H9 (cell line): ENCODE measurements around the gene IL11RA. TPM values are rescaled to one million over a fixed set of nuclear protein-coding genes. Genes with fewer than 3 reads are reported as not detected.
A peak's percentile ranks its signal among the peaks of the same experiment; 100 is the strongest.

Source experiments
- DNase-seq: peaks from one replicate; pipeline ENCODE4 v3.0.0-alpha.2; 2017
- H2AFZ ChIP-seq: one replicate; pipeline ENCODE4 v1.6.1; 2013; ENCODE audit warnings: mild to moderate bottlenecking, low read length, control low read depth, moderate library complexity
- H2AK5ac ChIP-seq: 2 replicates; pipeline ENCODE4 v1.6.1; 2013; ENCODE audit warnings: low read length, control low read depth, mixed read lengths; ENCODE audit not compliant: insufficient read length
- H2BK120ac ChIP-seq: one replicate; pipeline ENCODE4 v1.6.1; 2013; ENCODE audit warnings: low read depth, mild to moderate bottlenecking, low read length, control low read depth, inconsistent platforms; ENCODE audit not compliant: poor library complexity, severe bottlenecking
- H2BK12ac ChIP-seq: 2 replicates; pipeline ENCODE4 v1.6.1; 2013; ENCODE audit warnings: low read length, control low read depth, mixed read lengths, low read depth; ENCODE audit not compliant: insufficient read length
- H2BK15ac ChIP-seq: 2 replicates; pipeline ENCODE4 v1.6.1; 2013; ENCODE audit warnings: low read depth, low read length, control low read depth
- H2BK20ac ChIP-seq: one replicate; pipeline ENCODE4 v1.6.1; 2013; ENCODE audit warnings: low read depth, mild to moderate bottlenecking, low read length, control low read depth, inconsistent platforms; ENCODE audit not compliant: poor library complexity, severe bottlenecking
- H2BK5ac ChIP-seq: 2 replicates; pipeline ENCODE4 v1.6.1; 2013; ENCODE audit warnings: low read length, control low read depth, mixed read lengths; ENCODE audit not compliant: insufficient read length
- H3K14ac ChIP-seq: 2 replicates; pipeline ENCODE4 v1.6.1; 2013; ENCODE audit warnings: low read length, control low read depth; ENCODE audit not compliant: insufficient read depth
- H3K18ac ChIP-seq: 2 replicates; pipeline ENCODE4 v1.6.1; 2013; ENCODE audit warnings: low read depth, mild to moderate bottlenecking, mixed read lengths, low read length, control low read depth; ENCODE audit not compliant: insufficient read length
- H3K23ac ChIP-seq: 2 replicates; pipeline ENCODE4 v1.6.1; 2013; ENCODE audit warnings: low read length, control low read depth, mixed read lengths, low read depth; ENCODE audit not compliant: insufficient read length
- H3K23me2 ChIP-seq: 2 replicates; pipeline ENCODE4 v1.6.1; 2013; ENCODE audit warnings: low read depth, mild to moderate bottlenecking, mixed read lengths, low read length, control low read depth; ENCODE audit not compliant: insufficient read length, poor library complexity, severe bottlenecking
- H3K27ac ChIP-seq: 2 replicates; pipeline ENCODE4 v1.5.1; 2013; ENCODE audit warnings: low read length, control low read depth, mixed read lengths, low read depth; ENCODE audit not compliant: insufficient read length
- H3K27me3 ChIP-seq: 2 replicates; pipeline ENCODE4 v1.6.1; 2013; ENCODE audit warnings: low read length, control low read depth, inconsistent platforms; ENCODE audit not compliant: insufficient read depth
- H3K4ac ChIP-seq: 2 replicates; pipeline ENCODE4 v1.6.1; 2013; ENCODE audit warnings: low read depth, mild to moderate bottlenecking, control low read depth, inconsistent platforms, low read length, moderate library complexity
- H3K4me1 ChIP-seq: 2 replicates; pipeline ENCODE4 v1.6.1; 2013; ENCODE audit warnings: low read length, control low read depth, inconsistent platforms; ENCODE audit not compliant: insufficient read depth
- H3K4me2 ChIP-seq: 2 replicates; pipeline ENCODE4 v1.6.1; 2013; ENCODE audit warnings: low read length, control low read depth, mixed read lengths; ENCODE audit not compliant: insufficient read length, insufficient read depth
- H3K56ac ChIP-seq: 2 replicates; pipeline ENCODE4 v1.6.1; 2013; ENCODE audit warnings: low read depth, mild to moderate bottlenecking, mixed read lengths, low read length, control low read depth; ENCODE audit not compliant: insufficient read length
- H3K79me1 ChIP-seq: 2 replicates; pipeline ENCODE4 v1.6.1; 2013; ENCODE audit warnings: low read depth, mild to moderate bottlenecking, moderate library complexity, low read length, control low read depth, inconsistent platforms; ENCODE audit not compliant: insufficient read depth, poor library complexity, severe bottlenecking
- H3K79me2 ChIP-seq: 2 replicates; pipeline ENCODE4 v1.6.1; 2013; ENCODE audit warnings: low read length, control low read depth, inconsistent platforms; ENCODE audit not compliant: insufficient read depth
- H3K9ac ChIP-seq: 2 replicates; pipeline ENCODE4 v1.6.1; 2013; ENCODE audit warnings: low read length, control low read depth, mixed read lengths; ENCODE audit not compliant: insufficient read length; ENCODE audit errors: extremely low read depth
- H3K9me3 ChIP-seq: one replicate; pipeline ENCODE4 v1.6.1; 2013; ENCODE audit warnings: low read depth, low read length, inconsistent platforms; ENCODE audit not compliant: control insufficient read depth
- H3T11ph ChIP-seq: one replicate; pipeline ENCODE4 v1.6.1; 2013; ENCODE audit warnings: mild to moderate bottlenecking, low read length, control low read depth, inconsistent platforms
- H4K20me1 ChIP-seq: one replicate; pipeline ENCODE4 v1.6.1; 2013; ENCODE audit not compliant: control insufficient read depth, insufficient read length, insufficient read depth
- H4K5ac ChIP-seq: 2 replicates; pipeline ENCODE4 v1.6.1; 2013; ENCODE audit warnings: low read depth, mild to moderate bottlenecking, mixed read lengths, low read length, control low read depth; ENCODE audit not compliant: insufficient read length
- H4K8ac ChIP-seq: replicated peaks from 2 replicates; pipeline ENCODE4 v1.6.1; 2013; ENCODE audit warnings: low read length, control low read depth, mixed read lengths, low read depth; ENCODE audit not compliant: insufficient read length
- H4K91ac ChIP-seq: 2 replicates; pipeline ENCODE4 v1.6.1; 2013; ENCODE audit warnings: low read depth, mild to moderate bottlenecking, moderate library complexity, mixed read lengths, low read length, control low read depth; ENCODE audit not compliant: insufficient read length
- H3K27ac Mint-ChIP-seq, 3 experiments: 2 replicates in 2 of 3; 3 replicates in 1 of 3; pipeline ENCODE4 v1.8.0; 2020 to 2021; ENCODE audit warnings: mixed read lengths in 3 of 3, mild to moderate bottlenecking in 1 of 3, moderate library complexity in 1 of 3
- H3K27me3 Mint-ChIP-seq: 2 replicates; pipeline ENCODE4 v1.8.0; 2021; ENCODE audit warnings: low read depth, mild to moderate bottlenecking, moderate library complexity, mixed read lengths
- H3K36me3 Mint-ChIP-seq, 3 experiments: 2 replicates in 2 of 3; 3 replicates in 1 of 3; pipeline ENCODE4 v1.8.0; 2020 to 2021; ENCODE audit warnings: low read depth in 3 of 3, mixed read lengths in 3 of 3; ENCODE audit not compliant: insufficient read depth in 1 of 3
- H3K4me1 Mint-ChIP-seq, 2 experiments: 2 replicates each; pipeline ENCODE4 v1.8.0; 2020; ENCODE audit warnings: mixed read lengths in 2 of 2
- H3K4me3 Mint-ChIP-seq, 2 experiments: 2 replicates in 1 of 2; 3 replicates in 1 of 2; pipeline ENCODE4 v1.8.0; 2020 to 2021; ENCODE audit warnings: mild to moderate bottlenecking in 2 of 2, mixed read lengths in 2 of 2, moderate library complexity in 1 of 2
- H3K9me3 Mint-ChIP-seq, 2 experiments: 2 replicates in 1 of 2; 3 replicates in 1 of 2; pipeline ENCODE4 v1.8.0; 2020; ENCODE audit warnings: mild to moderate bottlenecking in 2 of 2, mixed read lengths in 2 of 2, moderate library complexity in 1 of 2
- CTCF ChIP-seq: fragments of 200-600 bp; sonication (generic); conservative IDR thresholded peaks from 3 replicates; pipeline ENCODE4 v1.8.0; 2021; ENCODE audit warnings: antibody characterized with exemption, mild to moderate bottlenecking
- WGBS: extraction: QIAGEN DNeasy Blood & Tissue Kit; methylation state at CpG from one replicate; pipeline ENCODE4 v1.1.7; 2013; ENCODE audit warnings: missing lambda C conversion rate, low lambda C conversion rate, mixed read lengths; ENCODE audit not compliant: insufficient read length; ENCODE audit errors: extremely low coverage; 5-methylcytosine and 5-hydroxymethylcytosine counted together
- total RNA-seq: library from RNA; stranded (reverse); gene quantifications from 2 replicates; pipeline ENCODE4 v1.2.1, GENCODE V29; 2021

The IL11RA gene
- total RNA-seq, 1 experiment from 2014 or later, result 8.7 TPM

GRCh38 chr9:34665067-34665380 is 13.0 kb downstream of the IL11RA start:
- H3T11ph ChIP-seq, result no peak overlapping the region
- H3K27me3 ChIP-seq, result no peaks in the 10 kb centered on the region
- H2BK120ac ChIP-seq, result no peak overlapping the region
- H3K4me2 ChIP-seq, result peak overlapping the region; percentile 87
- Mint-ChIP-seq H3K27me3 (peaks cover 6% of the 10 kb centered on the region), H3K27ac (no peak overlapping the region), H3K4me1 (peaks cover 7 to 8% of the 10 kb centered on the region in 2 experiments), H3K9me3 (peaks cover 10 to 13% of the 10 kb centered on the region in 2 experiments), H3K4me3 (peak overlapping the region; percentile 88 to 92), H3K36me3 (peaks cover 24 to 25% (median 24%) of the 10 kb centered on the region in 3 experiments)
- H4K5ac ChIP-seq, result no peak overlapping the region
- no peak for TF ChIP-seq CTCF
- H2BK15ac ChIP-seq, result no peak overlapping the region
- H3K9me3 ChIP-seq, result no peaks in the 10 kb centered on the region
- H4K20me1 ChIP-seq, result no peaks in the 10 kb centered on the region
- H3K4me1 ChIP-seq, result no peaks in the 10 kb centered on the region
- H2BK12ac ChIP-seq, result no peak overlapping the region
- peaks cover 13% of the 10 kb centered on the region for H3K23me2 ChIP-seq
- H3K9ac ChIP-seq, result no peak overlapping the region
- H2BK20ac ChIP-seq, result no peak overlapping the region
- H3K79me1 ChIP-seq, result no peaks in the 10 kb centered on the region
- no peak overlapping the region for H2BK5ac ChIP-seq
- H3K27ac ChIP-seq, result no peak overlapping the region
- H4K8ac ChIP-seq, result no peak overlapping the region
- no peak overlapping the region for H3K56ac ChIP-seq
- H2AFZ ChIP-seq, result no peak overlapping the region
- H2AK5ac ChIP-seq, result no peak overlapping the region
- H3K18ac ChIP-seq, result no peak overlapping the region
- WGBS, result no CpG with 5 or more reads among the region's 26 CpGs
- DNase-seq, result no peak
- H3K14ac ChIP-seq, result no peak overlapping the region
- no peak overlapping the region for H4K91ac ChIP-seq
- no peaks in the 10 kb centered on the region for H3K79me2 ChIP-seq
- no peak overlapping the region for H3K23ac ChIP-seq
- H3K4ac ChIP-seq, result no peak overlapping the region
